HL-60 (cell line): ENCODE measurements around the gene CHST3.

Experiments used
- DNase-seq, 2 experiments: peaks; one replicate each; pipeline ENCODE4 v3.0.0-alpha.2; 2010 to 2020; ENCODE audit warnings: low read depth in 1 of 2, low spot score in 1 of 2
- H3K27ac ChIP-seq: fragments of 250-450 bp; sonication (Bioruptor Pico); replicated peaks from 2 replicates; pipeline ENCODE4 v1.5.1; 2020; ENCODE audit warnings: mild to moderate bottlenecking, moderate library complexity
- H3K27me3 ChIP-seq: fragments of 250-450 bp; sonication (Bioruptor Pico); 2 replicates; pipeline ENCODE4 v1.5.1; 2021; ENCODE audit warnings: mild to moderate bottlenecking, moderate library complexity; ENCODE audit not compliant: insufficient read depth, poor library complexity, severe bottlenecking
- H3K4me3 ChIP-seq: replicated peaks from 2 replicates; pipeline ENCODE4 v1.5.1; 2011; ENCODE audit warnings: mild to moderate bottlenecking, control low read depth, low read length; ENCODE audit not compliant: insufficient read depth
- CTCF ChIP-seq: IDR thresholded peaks from one replicate; pipeline ENCODE4 v1.5.1; 2011; ENCODE audit warnings: low read length, control low read depth, inconsistent platforms; ENCODE audit not compliant: insufficient read depth
- GABPA ChIP-seq: IDR thresholded peaks from 2 replicates; pipeline ENCODE4 v1.6.1; 2012; ENCODE audit warnings: low read depth
- POLR2AphosphoS5 ChIP-seq: IDR thresholded peaks from 2 replicates; pipeline ENCODE4 v1.6.1; 2012; ENCODE audit warnings: low read depth
- REST ChIP-seq: IDR thresholded peaks from 2 replicates; pipeline ENCODE4 v1.6.1; 2012; ENCODE audit warnings: low read depth; ENCODE audit not compliant: insufficient replicate concordance
- SPI1 ChIP-seq: IDR thresholded peaks from 2 replicates; pipeline ENCODE4 v1.6.1; 2012; ENCODE audit warnings: low read depth, mild to moderate bottlenecking, borderline replicate concordance

The CHST3 gene

GRCh38 chr10:71972746-71973695 lies 8.8 kb downstream of the CHST3 start:
- Histone ChIP-seq H3K27me3 (peaks cover 13% of the 10 kb centered on the region), H3K4me3 (no peak overlapping the region), H3K27ac (no peak overlapping the region)
- DNase-seq = no peak
- TF ChIP-seq REST (no peak), SPI1 (no peak), GABPA (no peak), CTCF (no peak), POLR2AphosphoS5 (no peak)

GRCh38 chr10:71973777-71974488 lies 9.7 kb downstream of the CHST3 start:
- DNase-seq = no peak
- Histone ChIP-seq H3K4me3 (no peak overlapping the region), H3K27ac (no peak overlapping the region), H3K27me3 (peaks cover 9% of the 10 kb centered on the region)
- TF ChIP-seq CTCF (no peak), GABPA (no peak), SPI1 (no peak), POLR2AphosphoS5 (no peak), REST (no peak)

- peaks cover 9% of the 10 kb centered on the region for H3K27me3 ChIP-seq
- no peak for TF ChIP-seq GABPA
- no peak for TF ChIP-seq SPI1
- TF ChIP-seq REST = no peak
- TF ChIP-seq CTCF = no peak
- no peak overlapping the region for H3K27ac ChIP-seq
- DNase-seq = no peak
- no peak overlapping the region for H3K4me3 ChIP-seq
These were observed 10.4 kb downstream of the CHST3 start for GRCh38 chr10:71974489-71975021.
